Measurements from ENCODE around the gene ADAMTSL3. TPM values are rescaled to one million over a fixed set of nuclear protein-coding genes. Genes with fewer than 3 reads are reported as not detected.

Gene ADAMTSL3
- total RNA-seq, 1 donor from 2014 or later: 2.4 TPM

GRCh38 chr15:83850015-83850414, 196.1 kb downstream of the ADAMTSL3 start:
- Mint-ChIP-seq H3K4me3 (ENCODE audit: unreplicated experiment) (no peak overlapping the region), H3K9me3 (ENCODE audit: unreplicated experiment) (no peaks in the 10 kb centered on the region), H3K4me1 (ENCODE audit: low read depth, unreplicated experiment) (peaks cover 5% of the 10 kb centered on the region), H3K36me3 (ENCODE audit: low read depth, unreplicated experiment) (no peaks in the 10 kb centered on the region), H3K27ac (ENCODE audit: unreplicated experiment) (no peak overlapping the region), H3K27me3 (ENCODE audit: low read depth, unreplicated experiment) (no peaks in the 10 kb centered on the region)
- Histone ChIP-seq H3K79me2 (ENCODE audit: insufficient read depth, low read length) (no peaks in the 10 kb centered on the region), H3K27me3 (ENCODE audit: insufficient read depth, low read length) (no peaks in the 10 kb centered on the region), H3K27ac (ENCODE audit: low read depth, low read length) (no peak overlapping the region), H3K9ac (ENCODE audit: low read length) (no peak overlapping the region), H4K20me1 (ENCODE audit: insufficient read depth, low read length) (no peaks in the 10 kb centered on the region), H3K36me3 (ENCODE audit: insufficient read depth, low read length) (no peaks in the 10 kb centered on the region), H3K4me2 (ENCODE audit: low read length) (no peak overlapping the region), H3K4me1 (ENCODE audit: insufficient read depth, low read length) (peaks cover 12% of the 10 kb centered on the region), H2AFZ (ENCODE audit: low read depth, low read length) (no peak overlapping the region), H3K4me3 (ENCODE audit: insufficient read depth, low read depth, low read length) (no peak overlapping the region), H3K9me3 (ENCODE audit: insufficient read depth, low read depth, low read length) (no peaks in the 10 kb centered on the region)
- no peak for DNase-seq (ENCODE audit: low read depth)
- TF ChIP-seq CTCF (IDR thresholded peaks at IDR 0.05; ENCODE audit: insufficient read depth, low read depth, low read length) (no peak), EZH2 (IDR thresholded peaks at IDR 0.05; ENCODE audit: insufficient read depth, low read length) (no peak)
- no peak for FAIRE-seq

- TF ChIP-seq CTCF (IDR thresholded peaks at IDR 0.05; ENCODE audit: insufficient read depth, low read depth, low read length): no peak
- TF ChIP-seq EZH2 (IDR thresholded peaks at IDR 0.05; ENCODE audit: insufficient read depth, low read length): no peak
- Mint-ChIP-seq H3K4me1 (ENCODE audit: low read depth, unreplicated experiment) (peaks cover 5% of the 10 kb centered on the region), H3K4me3 (ENCODE audit: unreplicated experiment) (no peak overlapping the region), H3K9me3 (ENCODE audit: unreplicated experiment) (no peaks in the 10 kb centered on the region), H3K27ac (ENCODE audit: unreplicated experiment) (no peak overlapping the region), H3K36me3 (ENCODE audit: low read depth, unreplicated experiment) (no peaks in the 10 kb centered on the region), H3K27me3 (ENCODE audit: low read depth, unreplicated experiment) (no peaks in the 10 kb centered on the region)
- Histone ChIP-seq H3K4me2 (ENCODE audit: low read length) (no peak overlapping the region), H3K4me3 (ENCODE audit: insufficient read depth, low read depth, low read length) (no peak overlapping the region), H3K36me3 (ENCODE audit: insufficient read depth, low read length) (no peaks in the 10 kb centered on the region), H3K4me1 (ENCODE audit: insufficient read depth, low read length) (peaks cover 15% of the 10 kb centered on the region), H3K27me3 (ENCODE audit: insufficient read depth, low read length) (no peaks in the 10 kb centered on the region), H2AFZ (ENCODE audit: low read depth, low read length) (no peak overlapping the region), H3K27ac (ENCODE audit: low read depth, low read length) (no peak overlapping the region), H3K9me3 (ENCODE audit: insufficient read depth, low read depth, low read length) (no peaks in the 10 kb centered on the region), H4K20me1 (ENCODE audit: insufficient read depth, low read length) (no peaks in the 10 kb centered on the region), H3K9ac (ENCODE audit: low read length) (no peak overlapping the region), H3K79me2 (ENCODE audit: insufficient read depth, low read length) (no peaks in the 10 kb centered on the region)
- no peak for DNase-seq (ENCODE audit: low read depth)
- no peak for FAIRE-seq
Observed at GRCh38 chr15:83850501-83851245, 196.8 kb downstream of the ADAMTSL3 start.

- Mint-ChIP-seq H3K27ac (ENCODE audit: unreplicated experiment) (no peak overlapping the region), H3K36me3 (ENCODE audit: low read depth, unreplicated experiment) (no peaks in the 10 kb centered on the region), H3K4me3 (ENCODE audit: unreplicated experiment) (no peak overlapping the region), H3K9me3 (ENCODE audit: unreplicated experiment) (no peaks in the 10 kb centered on the region), H3K27me3 (ENCODE audit: low read depth, unreplicated experiment) (no peaks in the 10 kb centered on the region), H3K4me1 (ENCODE audit: low read depth, unreplicated experiment) (peaks cover 3% of the 10 kb centered on the region)
- Histone ChIP-seq H3K79me2 (ENCODE audit: insufficient read depth, low read length) (no peaks in the 10 kb centered on the region), H2AFZ (ENCODE audit: low read depth, low read length) (no peak overlapping the region), H3K36me3 (ENCODE audit: insufficient read depth, low read length) (no peaks in the 10 kb centered on the region), H3K4me2 (ENCODE audit: low read length) (no peak overlapping the region), H3K27me3 (ENCODE audit: insufficient read depth, low read length) (no peaks in the 10 kb centered on the region), H3K4me3 (ENCODE audit: insufficient read depth, low read depth, low read length) (no peak overlapping the region), H3K27ac (ENCODE audit: low read depth, low read length) (no peak overlapping the region), H3K4me1 (ENCODE audit: insufficient read depth, low read length) (peaks cover 11% of the 10 kb centered on the region), H3K9me3 (ENCODE audit: insufficient read depth, low read depth, low read length) (no peaks in the 10 kb centered on the region), H4K20me1 (ENCODE audit: insufficient read depth, low read length) (no peaks in the 10 kb centered on the region), H3K9ac (ENCODE audit: low read length) (no peak overlapping the region)
- no peak for DNase-seq (ENCODE audit: low read depth)
- TF ChIP-seq CTCF (IDR thresholded peaks at IDR 0.05; ENCODE audit: insufficient read depth, low read depth, low read length): no peak
- no peak for TF ChIP-seq EZH2 (IDR thresholded peaks at IDR 0.05; ENCODE audit: insufficient read depth, low read length)
- FAIRE-seq: no peak
Observed at GRCh38 chr15:83853232-83853631, 199.3 kb downstream of the ADAMTSL3 start.

Data from astrocyte (in vitro differentiated cells and primary cell).